GM12874 (cell line): ENCODE measurements around the gene ACKR3.

Experiments used
- CTCF ChIP-seq: IDR thresholded peaks from 2 replicates; pipeline ENCODE4 v1.5.1; 2011; ENCODE audit warnings: low read depth, mild to moderate bottlenecking, control low read depth, low read length, moderate library complexity; ENCODE audit not compliant: insufficient read depth

The ACKR3 gene

GRCh38 chr2:236601316-236602202 is 31.9 kb downstream of the ACKR3 start:
- TF ChIP-seq CTCF: no peak

GRCh38 chr2:236602678-236603077 is 33.1 kb downstream of the ACKR3 start:
- TF ChIP-seq CTCF: no peak

- no peak for TF ChIP-seq CTCF
Observed at GRCh38 chr2:236603361-236604015, 33.9 kb downstream of the ACKR3 start.

- TF ChIP-seq CTCF: no peak
Observed at GRCh38 chr2:236604575-236605344, 35.1 kb downstream of the ACKR3 start.

- no peak for TF ChIP-seq CTCF
Observed at GRCh38 chr2:236605345-236605734, 35.7 kb downstream of the ACKR3 start.

- no peak for TF ChIP-seq CTCF
Observed at GRCh38 chr2:236606023-236606422, 36.4 kb downstream of the ACKR3 start.
